Activated CD4-positive, alpha-beta T cell treated with anti-CD3 and anti-CD28 coated beads, Interleukin-2, amount 50 U/mL, for 24 hours (primary cell): ENCODE measurements around the gene SIGLEC10.
A peak's percentile ranks its signal among the peaks of the same experiment; 100 is the strongest.
"Not testable (repeated sequence)": the region's sequence is repeated elsewhere in the genome, so short reads cannot be mapped to it uniquely, and the experiment has no call there.

Experiments
- DNase-seq, 2 donors: peaks; one replicate each; pipeline ENCODE4 v3.0.0-alpha.2; 2020; ENCODE audit warnings: low read depth in 1 of 2, low spot score in 1 of 2

The SIGLEC10 gene

GRCh38 chr19:51440846-51441409 lies 23.5 kb upstream of the SIGLEC10 start:
- DNase-seq = peak; percentile 48 to 70

GRCh38 chr19:51440052-51440451 lies 22.6 kb upstream of the SIGLEC10 start:
- DNase-seq = no peak

GRCh38 chr19:51439021-51439465 lies 21.6 kb upstream of the SIGLEC10 start:
- peak in 1 of 2 donors; percentile 12 for DNase-seq

- no peak for DNase-seq
Measured at GRCh38 chr19:51434456-51434855, 17.0 kb upstream of the SIGLEC10 start.

GRCh38 chr19:51433043-51433442 lies 15.6 kb upstream of the SIGLEC10 start:
- no peak for DNase-seq

- DNase-seq = no peak
Measured at GRCh38 chr19:51431124-51431523, 13.7 kb upstream of the SIGLEC10 start.

- DNase-seq = no peak
Measured at GRCh38 chr19:51430221-51430620, 12.8 kb upstream of the SIGLEC10 start.

- no peak for DNase-seq
Measured at GRCh38 chr19:51427201-51427600, 9.8 kb upstream of the SIGLEC10 start.

- peak; percentile 83 to 89 for DNase-seq
Measured at GRCh38 chr19:51422053-51422448, 4.6 kb upstream of the SIGLEC10 start.

GRCh38 chr19:51421229-51422052 lies 4.0 kb upstream of the SIGLEC10 start:
- no peak for DNase-seq

GRCh38 chr19:51420511-51420910 lies 3.1 kb upstream of the SIGLEC10 start:
- DNase-seq = not testable (repeated sequence)

- no peak for DNase-seq
Measured at GRCh38 chr19:51418707-51419106, 1.3 kb upstream of the SIGLEC10 start.

GRCh38 chr19:51417810-51418157 lies 342 bp upstream of the SIGLEC10 start:
- DNase-seq = no peak

GRCh38 chr19:51416422-51416821 lies 1.0 kb downstream of the SIGLEC10 start:
- not testable (repeated sequence) for DNase-seq

- DNase-seq = no peak
Measured at GRCh38 chr19:51415187-51415586, 2.3 kb downstream of the SIGLEC10 start.

- no peak for DNase-seq
Measured at GRCh38 chr19:51410950-51411748, 6.3 kb downstream of the SIGLEC10 start.

- no peak for DNase-seq
Measured at GRCh38 chr19:51407511-51408131, 9.8 kb downstream of the SIGLEC10 start.

- DNase-seq = no peak
Measured at GRCh38 chr19:51402117-51402516, 15.3 kb downstream of the SIGLEC10 start.

- not testable (repeated sequence) for DNase-seq
Measured at GRCh38 chr19:51399936-51400335, 17.5 kb downstream of the SIGLEC10 start.

- DNase-seq = no peak
Measured at GRCh38 chr19:51399231-51399630, 18.2 kb downstream of the SIGLEC10 start.

- no peak for DNase-seq
Measured at GRCh38 chr19:51398096-51398704, 19.2 kb downstream of the SIGLEC10 start.
